ENCODE results near the gene KRTAP10-3. TPM values are rescaled to one million over a fixed set of nuclear protein-coding genes. Genes with fewer than 3 reads are reported as not detected.
"Not testable (repeated sequence)": the region's sequence is repeated elsewhere in the genome, so short reads cannot be mapped to it uniquely, and the experiment has no call there.

KRTAP10-3 gene
- total and polyA plus RNA-seq, 7 donors = not detected

DNA sequence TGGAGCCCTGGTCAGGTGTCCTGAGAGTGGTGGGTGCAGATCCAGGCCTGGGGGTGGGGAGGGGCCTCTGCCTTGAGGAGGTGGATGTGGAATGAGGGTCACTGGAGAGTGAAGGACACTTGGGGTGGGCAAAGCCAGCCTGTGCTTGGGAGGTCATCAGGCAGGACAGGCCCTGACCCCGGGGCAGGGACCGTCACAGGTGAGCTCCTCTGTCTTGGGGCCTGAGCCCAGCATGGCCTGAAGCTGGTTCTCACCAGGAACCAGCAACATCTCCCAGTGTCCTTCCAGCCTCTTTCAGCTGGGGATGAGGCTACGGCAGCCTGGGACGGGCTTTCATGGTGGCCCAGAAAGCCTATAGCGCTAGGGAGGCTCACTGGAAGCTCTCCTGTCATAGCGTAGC, 6.5 kb downstream of the KRTAP10-3 start:
- ATAC-seq = no peak
- no peak for DNase-seq
- Histone ChIP-seq H3K9me3 (no peaks in the 10 kb centered on the region), H3K27me3 (ENCODE audit: insufficient read depth in 3 of 3, low read length in 2 of 3) (peaks cover 0 to 84% (median 12%) of the 10 kb centered on the region in 3 donors), H3K4me3 (no peak overlapping the region), H3K27ac (no peak overlapping the region), H3K36me3 (ENCODE audit: insufficient read depth in 1 of 2, low read depth in 1 of 2) (no peaks in the 10 kb centered on the region), H3K4me1 (no peaks in the 10 kb centered on the region)
- intact Hi-C loops (cut with DNase I) = no loop called here
- TF ChIP-seq, protein P1, sequence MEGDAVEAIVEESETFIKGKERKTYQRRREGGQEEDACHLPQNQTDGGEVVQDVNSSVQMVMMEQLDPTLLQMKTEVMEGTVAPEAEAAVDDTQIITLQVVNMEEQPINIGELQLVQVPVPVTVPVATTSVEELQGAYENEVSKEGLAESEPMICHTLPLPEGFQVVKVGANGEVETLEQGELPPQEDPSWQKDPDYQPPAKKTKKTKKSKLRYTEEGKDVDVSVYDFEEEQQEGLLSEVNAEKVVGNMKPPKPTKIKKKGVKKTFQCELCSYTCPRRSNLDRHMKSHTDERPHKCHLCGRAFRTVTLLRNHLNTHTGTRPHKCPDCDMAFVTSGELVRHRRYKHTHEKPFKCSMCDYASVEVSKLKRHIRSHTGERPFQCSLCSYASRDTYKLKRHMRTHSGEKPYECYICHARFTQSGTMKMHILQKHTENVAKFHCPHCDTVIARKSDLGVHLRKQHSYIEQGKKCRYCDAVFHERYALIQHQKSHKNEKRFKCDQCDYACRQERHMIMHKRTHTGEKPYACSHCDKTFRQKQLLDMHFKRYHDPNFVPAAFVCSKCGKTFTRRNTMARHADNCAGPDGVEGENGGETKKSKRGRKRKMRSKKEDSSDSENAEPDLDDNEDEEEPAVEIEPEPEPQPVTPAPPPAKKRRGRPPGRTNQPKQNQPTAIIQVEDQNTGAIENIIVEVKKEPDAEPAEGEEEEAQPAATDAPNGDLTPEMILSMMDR (IDR thresholded peaks at IDR 0.05) = no peak
- 74 to 93% (median 91%) methylated on average over 6 of the region's 6 CpGs for WGBS, 3 donors

- H3K27me3 ChIP-seq (ENCODE audit: insufficient read depth in 3 of 3, low read length in 2 of 3) = peaks cover 0 to 77% (median 12%) of the 10 kb centered on the region in 3 donors
- no peak within 1 kb of the TSS for H3K4me3 ChIP-seq
- WGBS, 3 donors = 44 to 51% (median 46%) methylated on average over 16 to 17 of the region's 17 CpGs
- TF ChIP-seq, protein P1 (IDR thresholded peaks at IDR 0.05) = no peak
- no peak within 1 kb of the TSS for H3K27ac ChIP-seq
- intact Hi-C loops (cut with DNase I) = no loop called here
- DNase-seq (no peak), ATAC-seq (no peak)
- H3K4me1 ChIP-seq = no peaks in the 10 kb centered on the region
- H3K36me3 ChIP-seq (ENCODE audit: insufficient read depth in 1 of 2, low read depth in 1 of 2) = no peaks in the 10 kb centered on the region
- peaks cover 4% of the 10 kb centered on the region for H3K9me3 ChIP-seq
Measured at GRCh38 chr21:44551340-44551961, 7.1 kb downstream of the KRTAP10-3 start, which contains the start of gene KRTAP10-2. KRTAP10-2 (minus strand) TSS chr21:44551505; CDS start chr21:44551458, 47 bp downstream.

DNA sequence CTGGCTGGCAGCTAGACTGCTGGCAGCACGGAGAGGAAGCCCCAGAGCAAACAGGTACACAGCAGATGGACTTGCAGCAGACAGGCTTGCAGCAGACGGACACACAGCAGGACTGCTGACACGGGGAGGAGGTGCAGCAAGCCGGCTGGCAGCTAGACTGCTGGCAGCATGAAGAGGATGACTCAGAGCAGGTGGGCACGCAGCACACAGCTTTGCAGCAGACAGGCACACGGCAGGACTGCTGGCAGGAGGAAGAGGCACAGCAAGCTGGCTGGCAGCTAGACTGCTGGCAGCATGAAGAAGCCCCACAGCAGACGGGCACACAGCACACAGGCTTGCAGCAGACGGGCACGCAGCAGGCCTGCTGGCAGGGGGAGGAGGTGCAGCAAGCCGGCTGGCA, 7.8 kb downstream of the KRTAP10-3 start:
- Histone ChIP-seq H3K4me3 (no peak overlapping the region), H3K36me3 (ENCODE audit: insufficient read depth in 1 of 2, low read depth in 1 of 2) (no peaks in the 10 kb centered on the region), H3K27ac (no peak overlapping the region), H3K27me3 (ENCODE audit: insufficient read depth in 3 of 3, low read length in 2 of 3) (peaks cover 0 to 71% (median 12%) of the 10 kb centered on the region in 3 donors), H3K4me1 (no peaks in the 10 kb centered on the region), H3K9me3 (peaks cover 4% of the 10 kb centered on the region)
- intact Hi-C loops (cut with DNase I) = no loop called here
- no peak for ATAC-seq
- DNase-seq = no peak
- 20 to 30% (median 21%) methylated on average over 10 of the region's 10 CpGs for WGBS, 3 donors
- TF ChIP-seq, protein P1 (IDR thresholded peaks at IDR 0.05) = no peak

GRCh38 chr21:44550285-44550684, 8.3 kb downstream of the KRTAP10-3 start:
- ATAC-seq; DNase-seq; H3K36me3 ChIP-seq (ENCODE audit: insufficient read depth in 1 of 2, low read depth in 1 of 2); H3K27ac ChIP-seq; H3K4me3 ChIP-seq; intact Hi-C loops (cut with DNase I); H3K9me3 ChIP-seq; H3K4me1 ChIP-seq: not testable (repeated sequence)
- WGBS, 3 donors = 18 to 33% (median 25%) methylated on average over 12 to 17 of the region's 17 CpGs
- peaks cover 0 to 67% (median 12%) of the 10 kb centered on the region in 3 donors for H3K27me3 ChIP-seq (ENCODE audit: insufficient read depth in 3 of 3, low read length in 2 of 3)

- no peak for DNase-seq
- no peak overlapping the region for H3K4me3 ChIP-seq
- H3K27ac ChIP-seq = no peak overlapping the region
- H3K4me1 ChIP-seq = no peaks in the 10 kb centered on the region
- intact Hi-C loops (cut with DNase I) = no loop called here
- ATAC-seq = no peak
- peaks cover 0 to 64% (median 12%) of the 10 kb centered on the region in 3 donors for H3K27me3 ChIP-seq (ENCODE audit: insufficient read depth in 3 of 3, low read length in 2 of 3)
- TF ChIP-seq, protein P1 (IDR thresholded peaks at IDR 0.05) = no peak
- H3K36me3 ChIP-seq (ENCODE audit: insufficient read depth in 1 of 2, low read depth in 1 of 2) = no peaks in the 10 kb centered on the region
- H3K9me3 ChIP-seq = peaks cover 4% of the 10 kb centered on the region
- WGBS, 3 donors = 37 to 40% (median 38%) methylated on average over 25 of the region's 25 CpGs
Measured at GRCh38 chr21:44549525-44550211, 8.9 kb downstream of the KRTAP10-3 start.

All from psoas muscle (tissue), 8 donors.